HepG2 (cell line): Measurements from ENCODE around the gene PSKH1. TPM values are rescaled to one million over a fixed set of nuclear protein-coding genes. Genes with fewer than 3 reads are reported as not detected.

Experiments
- BRCA1 ChIP-seq: sonication (generic); formaldehyde crosslinking; IDR thresholded peaks from 2 replicates; pipeline ENCODE4 v1.4.0; 2020; ENCODE audit warnings: missing genetic modification reagents
- CHCHD3 ChIP-seq: sonication (generic); formaldehyde crosslinking; IDR thresholded peaks from 2 replicates; pipeline ENCODE4 v1.8.0; 2022; ENCODE audit warnings: mild to moderate bottlenecking, missing genetic modification reagents, moderate library complexity
- DNMT1 ChIP-seq: sonication (generic); formaldehyde crosslinking; IDR thresholded peaks from 2 replicates; pipeline ENCODE4 v1.5.1; 2020; ENCODE audit warnings: mild to moderate bottlenecking, missing genetic modification reagents
- HDAC1 ChIP-seq: sonication (generic); formaldehyde crosslinking; IDR thresholded peaks from 2 replicates; pipeline ENCODE4 v1.5.1; 2020; ENCODE audit warnings: mild to moderate bottlenecking, missing genetic modification reagents
- HIVEP1 ChIP-seq: sonication (generic); formaldehyde crosslinking; IDR thresholded peaks from 2 replicates; pipeline ENCODE4 v1.4.0; 2020; ENCODE audit warnings: mild to moderate bottlenecking, missing genetic modification reagents
- HMG20A ChIP-seq: IDR thresholded peaks from 2 replicates; pipeline ENCODE4 v1.6.1; 2016; ENCODE audit warnings: borderline replicate concordance
- KDM5B ChIP-seq: sonication (generic); formaldehyde crosslinking; IDR thresholded peaks from 2 replicates; pipeline ENCODE4 v1.4.0; 2020; ENCODE audit warnings: missing genetic modification reagents, mild to moderate bottlenecking, borderline replicate concordance
- NR2F2 ChIP-seq: IDR thresholded peaks from 2 replicates; pipeline ENCODE4 v1.6.1; 2012; ENCODE audit warnings: low read depth, inconsistent platforms, borderline replicate concordance
- PRPF4 ChIP-seq: fragments of 200-400 bp; formaldehyde crosslinking; IDR thresholded peaks from 2 replicates; pipeline ENCODE4 v1.6.1; 2016; ENCODE audit warnings: low read length, low read depth; ENCODE audit not compliant: poor library complexity, severe bottlenecking
- RAD51 ChIP-seq: fragments of 450-650 bp; IDR thresholded peaks from 2 replicates; pipeline ENCODE4 v1.6.1; 2016; ENCODE audit warnings: borderline replicate concordance
- REL ChIP-seq: sonication (generic); formaldehyde crosslinking; conservative IDR thresholded peaks from 2 replicates; pipeline ENCODE4 v1.8.0; 2022; ENCODE audit warnings: mild to moderate bottlenecking, missing genetic modification reagents, moderate library complexity
- REPIN1 ChIP-seq: sonication (generic); formaldehyde crosslinking; IDR thresholded peaks from 2 replicates; pipeline ENCODE4 v1.8.0; 2022; ENCODE audit warnings: missing genetic modification reagents, low read depth, mild to moderate bottlenecking, borderline replicate concordance
- RFX1 ChIP-seq: fragments of 450-650 bp; IDR thresholded peaks from 2 replicates; pipeline ENCODE4 v1.6.1; 2017
- SATB2 ChIP-seq: sonication (generic); formaldehyde crosslinking; IDR thresholded peaks from 2 replicates; pipeline ENCODE4 v1.5.0; 2020; ENCODE audit warnings: missing genetic modification reagents
- ZFP62 ChIP-seq: sonication (generic); formaldehyde crosslinking; IDR thresholded peaks from 2 replicates; pipeline ENCODE4 v1.4.0; 2020; ENCODE audit warnings: missing genetic modification reagents
- ZFY ChIP-seq: sonication (generic); formaldehyde crosslinking; IDR thresholded peaks from 2 replicates; pipeline ENCODE4 v1.4.0; 2020; ENCODE audit warnings: missing genetic modification reagents
- ZHX1 ChIP-seq: sonication (generic); formaldehyde crosslinking; IDR thresholded peaks from 2 replicates; pipeline ENCODE4 v1.8.1; 2022; ENCODE audit warnings: low read depth, mild to moderate bottlenecking, missing genetic modification reagents
- ZNF282 ChIP-seq: fragments of 450-650 bp; IDR thresholded peaks from 2 replicates; pipeline ENCODE4 v1.6.1; 2018; ENCODE audit not compliant: partially characterized antibody
- ZNF441 ChIP-seq: sonication (generic); formaldehyde crosslinking; IDR thresholded peaks from 2 replicates; pipeline ENCODE4 v1.7.0; 2021; ENCODE audit warnings: missing genetic modification reagents, borderline replicate concordance
- ZNF557 ChIP-seq: sonication (generic); formaldehyde crosslinking; IDR thresholded peaks from 2 replicates; pipeline ENCODE4 v1.4.0; 2020; ENCODE audit warnings: missing genetic modification reagents
- ZNF660 ChIP-seq: sonication (generic); formaldehyde crosslinking; IDR thresholded peaks from 2 replicates; pipeline ENCODE4 v1.5.1; 2020; ENCODE audit warnings: mild to moderate bottlenecking, low read depth, missing genetic modification reagents, borderline replicate concordance
- ZSCAN9 ChIP-seq: IDR thresholded peaks from 2 replicates; pipeline ENCODE4 v1.6.1; 2016; ENCODE audit warnings: borderline replicate concordance
- polyA plus RNA-seq, 8 experiments: library from polyadenylated mRNA; depleted of rRNA in 3 of 8; stranded (reverse) in 7 of 8; unstranded in 1 of 8; fragments of >200 nt; fragmentation: Illumina TruSeq in 4 of 8; extraction: Trizol in 4 of 8; gene quantifications; 2 replicates each; pipeline versions ENCODE4 v1.2.1 to v1.2.3, GENCODE V29; 2011 to 2016; ENCODE audit warnings: low read depth in 4 of 8, missing spikeins in 1 of 8, mixed read lengths in 1 of 8; ENCODE audit not compliant: insufficient read depth in 1 of 8
- total RNA-seq, 5 experiments: library from RNA; depleted of rRNA; stranded (reverse); fragments of >200 nt; fragmentation: Illumina TruSeq; extraction: Trizol; gene quantifications; 2 replicates each; pipeline ENCODE4 v1.2.3, GENCODE V29; 2016; ENCODE audit warnings: low read depth in 1 of 5
- TF ChIP-seq, protein P1 (sequence below): sonication (generic); formaldehyde crosslinking; IDR thresholded peaks from 2 replicates; pipeline ENCODE4 v1.9.0; 2021; ENCODE audit warnings: missing genetic modification reagents, borderline replicate concordance
- TF ChIP-seq, protein P2 (sequence below): sonication (generic); formaldehyde crosslinking; IDR thresholded peaks from 2 replicates; pipeline ENCODE4 v1.8.1; 2022; ENCODE audit warnings: mild to moderate bottlenecking, missing genetic modification reagents
- TF ChIP-seq, protein P3 (sequence below): sonication (generic); formaldehyde crosslinking; IDR thresholded peaks from 2 replicates; pipeline ENCODE4 v1.4.0; 2020; ENCODE audit warnings: missing genetic modification reagents; ENCODE audit errors: not compliant biosample characterization

Gene PSKH1
- total and polyA plus RNA-seq, 2 of the 13 experiments (the other 11 are each of a cell fraction or from before 2014, with no cell fraction given): 8.4 to 19.1 TPM

DNA sequence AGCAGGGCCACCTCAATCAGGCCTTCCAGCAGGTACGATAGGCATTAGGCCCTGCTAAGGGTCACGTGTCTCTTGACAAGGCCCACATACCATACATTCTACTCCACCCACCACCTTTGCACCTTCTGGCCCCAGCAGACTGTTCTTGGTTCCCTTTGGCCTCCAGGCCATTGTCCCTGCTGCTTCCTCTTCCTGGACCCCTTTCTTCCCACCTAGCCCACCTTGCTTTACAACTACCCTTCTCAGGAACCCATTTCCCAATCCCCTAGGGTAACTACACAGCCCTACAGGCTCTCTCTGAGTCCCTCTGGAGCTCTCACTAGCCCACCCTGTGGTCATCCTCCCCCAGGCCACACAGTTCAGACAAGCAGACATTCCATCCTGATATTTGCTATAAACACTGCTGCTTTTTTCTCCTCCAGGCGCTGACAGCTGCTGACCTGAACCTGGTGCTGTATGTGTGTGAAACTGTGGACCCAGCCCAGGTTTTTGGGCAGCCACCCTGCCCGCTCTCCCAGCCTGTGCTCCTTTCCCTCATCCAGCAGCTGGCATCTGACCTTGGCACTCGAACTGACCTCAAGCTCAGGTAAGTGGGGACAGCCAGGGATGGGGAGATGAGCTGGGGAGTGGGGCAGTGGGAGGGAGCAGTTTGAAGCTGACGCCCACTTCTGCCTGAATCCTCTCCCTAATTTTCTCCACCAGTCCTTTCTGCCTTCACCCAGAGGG, 9.7 kb upstream of the PSKH1 start (continued):
- no peak for TF ChIP-seq PRPF4
- TF ChIP-seq REL (CRISPR knock-in tag): no peak
- no peak for TF ChIP-seq HMG20A (CRISPR knock-in tag)
- TF ChIP-seq, protein P1, sequence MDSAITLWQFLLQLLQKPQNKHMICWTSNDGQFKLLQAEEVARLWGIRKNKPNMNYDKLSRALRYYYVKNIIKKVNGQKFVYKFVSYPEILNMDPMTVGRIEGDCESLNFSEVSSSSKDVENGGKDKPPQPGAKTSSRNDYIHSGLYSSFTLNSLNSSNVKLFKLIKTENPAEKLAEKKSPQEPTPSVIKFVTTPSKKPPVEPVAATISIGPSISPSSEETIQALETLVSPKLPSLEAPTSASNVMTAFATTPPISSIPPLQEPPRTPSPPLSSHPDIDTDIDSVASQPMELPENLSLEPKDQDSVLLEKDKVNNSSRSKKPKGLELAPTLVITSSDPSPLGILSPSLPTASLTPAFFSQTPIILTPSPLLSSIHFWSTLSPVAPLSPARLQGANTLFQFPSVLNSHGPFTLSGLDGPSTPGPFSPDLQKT (CRISPR knock-in tag): no peak
- no peak for TF ChIP-seq HIVEP1 (CRISPR knock-in tag)
- no peak for TF ChIP-seq ZNF282
- TF ChIP-seq KDM5B (CRISPR knock-in tag): no peak
- TF ChIP-seq, protein P2, sequence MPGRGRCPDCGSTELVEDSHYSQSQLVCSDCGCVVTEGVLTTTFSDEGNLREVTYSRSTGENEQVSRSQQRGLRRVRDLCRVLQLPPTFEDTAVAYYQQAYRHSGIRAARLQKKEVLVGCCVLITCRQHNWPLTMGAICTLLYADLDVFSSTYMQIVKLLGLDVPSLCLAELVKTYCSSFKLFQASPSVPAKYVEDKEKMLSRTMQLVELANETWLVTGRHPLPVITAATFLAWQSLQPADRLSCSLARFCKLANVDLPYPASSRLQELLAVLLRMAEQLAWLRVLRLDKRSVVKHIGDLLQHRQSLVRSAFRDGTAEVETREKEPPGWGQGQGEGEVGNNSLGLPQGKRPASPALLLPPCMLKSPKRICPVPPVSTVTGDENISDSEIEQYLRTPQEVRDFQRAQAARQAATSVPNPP (CRISPR knock-in tag): no peak
- no peak for TF ChIP-seq ZHX1 (CRISPR knock-in tag)
- TF ChIP-seq REPIN1 (CRISPR knock-in tag): no peak
- no peak for TF ChIP-seq CHCHD3 (CRISPR knock-in tag)
- TF ChIP-seq, protein P3, sequence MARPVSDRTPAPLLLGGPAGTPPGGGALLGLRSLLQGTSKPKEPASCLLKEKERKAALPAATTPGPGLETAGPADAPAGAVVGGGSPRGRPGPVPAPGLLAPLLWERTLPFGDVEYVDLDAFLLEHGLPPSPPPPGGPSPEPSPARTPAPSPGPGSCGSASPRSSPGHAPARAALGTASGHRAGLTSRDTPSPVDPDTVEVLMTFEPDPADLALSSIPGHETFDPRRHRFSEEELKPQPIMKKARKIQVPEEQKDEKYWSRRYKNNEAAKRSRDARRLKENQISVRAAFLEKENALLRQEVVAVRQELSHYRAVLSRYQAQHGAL: no peak
- TF ChIP-seq RAD51: peak; percentile 44; the same call in 1 of the 2 replicates
- no peak for TF ChIP-seq ZFY
- TF ChIP-seq ZNF441: no peak
- TF ChIP-seq ZSCAN9 (CRISPR knock-in tag): no peak
- no peak for TF ChIP-seq ZNF660
- TF ChIP-seq BRCA1 (CRISPR knock-in tag): no peak
- no peak for TF ChIP-seq NR2F2
- TF ChIP-seq ZNF557 (CRISPR knock-in tag): no peak
- no peak for TF ChIP-seq ZFP62 (CRISPR knock-in tag)
- TF ChIP-seq SATB2 (CRISPR knock-in tag): no peak
- no peak for TF ChIP-seq DNMT1
- TF ChIP-seq RFX1: no peak
- no peak for TF ChIP-seq HDAC1 (CRISPR knock-in tag)
